Ovary (tissue), 3 donors: ENCODE measurements around the gene SLC12A3.

ENCODE experiments used
- POLR2A ChIP-seq: fragments of 450-650 bp; IDR thresholded peaks from one replicate; pipeline ENCODE4 v1.6.1; 2017; ENCODE audit warnings: antibody characterized with exemption, mild to moderate bottlenecking, moderate library complexity
- TF ChIP-seq, protein P1 (sequence below), 3 donors: fragments of 450-650 bp in 2 of 3; fragments of 200-600 bp in 1 of 3; IDR thresholded peaks; one replicate each; pipeline versions ENCODE4 v1.5.1 to v1.8.0; 2016 to 2022; ENCODE audit warnings: antibody characterized with exemption in 3 of 3, mild to moderate bottlenecking in 1 of 3
- donor health status: DM: no; HTN: no; CAD: no.

DNA sequence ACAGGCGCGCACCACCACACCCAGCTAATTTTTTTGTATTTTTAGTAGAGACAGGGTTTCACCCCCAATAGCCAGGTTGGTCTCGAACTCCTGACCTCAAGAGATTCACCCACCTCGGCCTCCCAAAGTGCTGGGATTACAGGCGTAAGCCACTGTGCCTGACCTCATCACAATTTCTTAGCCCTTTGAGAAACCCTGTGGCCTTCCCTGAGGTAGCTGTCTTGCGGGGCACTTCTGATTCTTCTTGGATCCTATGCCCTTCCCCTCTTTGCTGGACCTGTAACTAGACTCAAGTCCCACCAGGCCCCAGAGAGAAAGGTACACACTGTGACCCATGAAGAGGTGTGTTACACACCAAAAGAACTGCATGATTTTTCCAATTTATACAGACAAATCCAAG, 83.2 kb downstream of the SLC12A3 start:
- TF ChIP-seq, protein P1, sequence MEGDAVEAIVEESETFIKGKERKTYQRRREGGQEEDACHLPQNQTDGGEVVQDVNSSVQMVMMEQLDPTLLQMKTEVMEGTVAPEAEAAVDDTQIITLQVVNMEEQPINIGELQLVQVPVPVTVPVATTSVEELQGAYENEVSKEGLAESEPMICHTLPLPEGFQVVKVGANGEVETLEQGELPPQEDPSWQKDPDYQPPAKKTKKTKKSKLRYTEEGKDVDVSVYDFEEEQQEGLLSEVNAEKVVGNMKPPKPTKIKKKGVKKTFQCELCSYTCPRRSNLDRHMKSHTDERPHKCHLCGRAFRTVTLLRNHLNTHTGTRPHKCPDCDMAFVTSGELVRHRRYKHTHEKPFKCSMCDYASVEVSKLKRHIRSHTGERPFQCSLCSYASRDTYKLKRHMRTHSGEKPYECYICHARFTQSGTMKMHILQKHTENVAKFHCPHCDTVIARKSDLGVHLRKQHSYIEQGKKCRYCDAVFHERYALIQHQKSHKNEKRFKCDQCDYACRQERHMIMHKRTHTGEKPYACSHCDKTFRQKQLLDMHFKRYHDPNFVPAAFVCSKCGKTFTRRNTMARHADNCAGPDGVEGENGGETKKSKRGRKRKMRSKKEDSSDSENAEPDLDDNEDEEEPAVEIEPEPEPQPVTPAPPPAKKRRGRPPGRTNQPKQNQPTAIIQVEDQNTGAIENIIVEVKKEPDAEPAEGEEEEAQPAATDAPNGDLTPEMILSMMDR (IDR thresholded peaks at IDR 0.05), result no peak
- no peak for TF ChIP-seq POLR2A
